Mesothelial cell of epicardium (in vitro differentiated cells): ENCODE results near the gene CTNNA2. TPM values are rescaled to one million over a fixed set of nuclear protein-coding genes. Genes with fewer than 3 reads are reported as not detected.
A peak's percentile ranks its signal among the peaks of the same experiment; 100 is the strongest.

ENCODE experiments used
- DNase-seq, 2 experiments: peaks; one replicate each; pipeline ENCODE4 v3.0.0; 2021; ENCODE audit warnings: low spot score in 2 of 2; ENCODE audit not compliant: unreplicated experiment in 2 of 2
- H3K27ac Mint-ChIP-seq: 2 replicates; pipeline ENCODE4 v1.8.0; 2021; ENCODE audit warnings: mixed read lengths
- H3K27me3 Mint-ChIP-seq: 2 replicates; pipeline ENCODE4 v1.8.0; 2021; ENCODE audit warnings: low read depth, mixed read lengths
- H3K36me3 Mint-ChIP-seq: 2 replicates; pipeline ENCODE4 v1.8.0; 2021; ENCODE audit warnings: mixed read lengths
- H3K4me1 Mint-ChIP-seq: 2 replicates; pipeline ENCODE4 v1.8.0; 2021; ENCODE audit warnings: mixed read lengths
- H3K4me3 Mint-ChIP-seq: 2 replicates; pipeline ENCODE4 v1.8.0; 2021; ENCODE audit warnings: mild to moderate bottlenecking, moderate library complexity, mixed read lengths
- H3K9me3 Mint-ChIP-seq: 2 replicates; pipeline ENCODE4 v1.8.0; 2021; ENCODE audit warnings: mixed read lengths
- CTCF ChIP-seq: fragments of 200-600 bp; sonication (generic); IDR thresholded peaks from one replicate; pipeline ENCODE4 v1.5.0; 2021; ENCODE audit warnings: antibody characterized with exemption; ENCODE audit not compliant: unreplicated experiment
- total RNA-seq: library from RNA; stranded (reverse); gene quantifications from 3 replicates; pipeline ENCODE4 v1.2.1, GENCODE V29; 2021

The CTNNA2 gene
- total RNA-seq, 1 donor from 2014 or later, result 4.9 TPM

GRCh38 chr2:80499095-80499494 lies 986.2 kb downstream of the CTNNA2 start:
- peak; percentile 55 for TF ChIP-seq CTCF
- Mint-ChIP-seq H3K27ac (no peak overlapping the region), H3K36me3 (no peaks in the 10 kb centered on the region), H3K4me1 (peaks cover 29% of the 10 kb centered on the region), H3K9me3 (no peaks in the 10 kb centered on the region), H3K4me3 (no peak overlapping the region), H3K27me3 (no peaks in the 10 kb centered on the region)
- DNase-seq, result peak in 1 of 2 experiments; percentile 43

- no peaks in the 10 kb centered on the region for H3K9me3 Mint-ChIP-seq
- no peaks in the 10 kb centered on the region for H3K27me3 Mint-ChIP-seq
- DNase-seq, result no peak
- H3K27ac Mint-ChIP-seq, result no peak overlapping the region
- H3K4me1 Mint-ChIP-seq, result peaks cover 21% of the 10 kb centered on the region
- TF ChIP-seq CTCF, result no peak
- H3K4me3 Mint-ChIP-seq, result no peak overlapping the region
- no peaks in the 10 kb centered on the region for H3K36me3 Mint-ChIP-seq
Observed at GRCh38 chr2:80501874-80502624, 989.2 kb downstream of the CTNNA2 start.

DNA sequence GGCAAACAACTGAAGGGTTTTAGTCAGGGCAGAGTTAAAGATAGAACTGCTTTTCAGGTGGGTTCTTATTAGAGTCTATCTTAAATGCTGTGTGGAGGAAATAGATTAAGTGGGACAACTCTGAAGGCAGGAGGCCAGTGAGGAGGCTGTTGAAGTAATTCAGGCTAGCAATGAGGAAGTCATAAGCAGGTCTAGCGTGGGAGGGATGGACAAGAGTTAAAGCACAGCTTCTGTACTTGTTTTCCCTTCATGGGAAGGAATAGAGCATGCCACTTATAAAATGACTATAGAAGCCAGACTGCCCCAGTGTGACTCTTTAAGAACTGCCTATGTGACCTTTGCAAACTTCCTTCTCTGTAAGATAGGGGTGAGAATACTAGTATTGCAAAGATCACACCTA lies 993.7 kb downstream of the CTNNA2 start:
- DNase-seq, result no peak
- Mint-ChIP-seq H3K27ac (no peak overlapping the region), H3K27me3 (no peaks in the 10 kb centered on the region), H3K4me1 (peaks cover 8% of the 10 kb centered on the region), H3K36me3 (no peaks in the 10 kb centered on the region), H3K9me3 (no peaks in the 10 kb centered on the region), H3K4me3 (no peak overlapping the region)
- TF ChIP-seq CTCF, result no peak

DNA sequence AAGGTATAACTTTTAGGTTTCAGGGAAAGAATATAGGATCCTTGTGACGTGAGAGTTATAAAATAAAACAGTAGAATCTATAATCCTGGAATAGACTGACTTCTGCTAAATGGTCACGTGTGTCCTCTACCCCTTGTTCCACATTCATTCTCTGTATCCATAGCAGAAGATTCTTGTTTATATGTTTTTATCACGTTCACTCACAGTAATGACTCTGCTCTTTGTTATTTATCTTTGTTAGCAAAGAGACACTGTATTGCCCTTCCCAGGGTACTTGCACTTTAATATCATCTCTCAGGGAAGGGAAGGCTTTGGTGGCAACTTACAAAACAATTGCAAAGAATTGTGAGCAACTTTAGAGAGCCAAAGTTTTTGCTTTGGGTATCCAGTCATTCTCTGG lies 997.9 kb downstream of the CTNNA2 start:
- no peak overlapping the region for H3K27ac Mint-ChIP-seq
- no peaks in the 10 kb centered on the region for H3K36me3 Mint-ChIP-seq
- peaks cover 9% of the 10 kb centered on the region for H3K9me3 Mint-ChIP-seq
- DNase-seq, result no peak
- no peaks in the 10 kb centered on the region for H3K27me3 Mint-ChIP-seq
- no peak overlapping the region for H3K4me3 Mint-ChIP-seq
- H3K4me1 Mint-ChIP-seq, result no peaks in the 10 kb centered on the region
- TF ChIP-seq CTCF, result no peak

- Mint-ChIP-seq H3K27me3 (no peaks in the 10 kb centered on the region), H3K9me3 (peaks cover 9% of the 10 kb centered on the region), H3K36me3 (no peaks in the 10 kb centered on the region), H3K27ac (no peak overlapping the region), H3K4me1 (peaks cover 22% of the 10 kb centered on the region), H3K4me3 (no peak overlapping the region)
- TF ChIP-seq CTCF, result no peak
- DNase-seq, result no peak
Observed at GRCh38 chr2:80515964-80516363, 1003.1 kb downstream of the CTNNA2 start.

GRCh38 chr2:80517316-80517715 lies 1004.5 kb downstream of the CTNNA2 start:
- Mint-ChIP-seq H3K4me3 (no peak overlapping the region), H3K36me3 (no peaks in the 10 kb centered on the region), H3K4me1 (peaks cover 22% of the 10 kb centered on the region), H3K27ac (no peak overlapping the region), H3K9me3 (peaks cover 9% of the 10 kb centered on the region), H3K27me3 (no peaks in the 10 kb centered on the region)
- no peak for TF ChIP-seq CTCF
- DNase-seq, result no peak
